ENCODE data around the gene RPL6. TPM values are rescaled to one million over a fixed set of nuclear protein-coding genes. Genes with fewer than 3 reads are reported as not detected.
"Not testable (repeated sequence)": the region's sequence is repeated elsewhere in the genome, so short reads cannot be mapped to it uniquely, and the experiment has no call there.

The RPL6 gene
- total RNA-seq, 3 donors from 2014 or later, result 1,571 to 1,840 (median 1,826) TPM

DNA sequence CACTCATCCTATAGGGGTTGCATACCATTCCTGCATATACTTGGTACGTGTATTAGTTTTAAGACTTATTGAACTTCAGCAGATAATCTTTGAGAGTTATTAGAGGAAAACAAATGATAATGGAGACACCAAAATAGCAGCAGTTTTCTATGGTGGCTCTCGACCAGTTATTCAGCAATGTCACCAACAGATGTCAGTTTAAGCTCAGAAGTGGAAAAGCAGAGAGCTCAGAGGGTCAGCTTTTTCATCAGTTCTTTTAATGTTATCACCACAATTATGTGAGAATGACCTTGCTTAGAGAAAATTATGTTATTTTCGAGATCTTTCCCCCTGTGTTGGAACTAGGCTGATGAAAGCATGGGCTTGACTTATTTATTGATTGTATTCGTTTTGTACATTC lies 41.3 kb upstream of the RPL6 start:
- no peaks in the 10 kb centered on the region for H3K4me1 ChIP-seq
- H3K27me3 ChIP-seq, result no peaks in the 10 kb centered on the region
- TF ChIP-seq, protein P1, sequence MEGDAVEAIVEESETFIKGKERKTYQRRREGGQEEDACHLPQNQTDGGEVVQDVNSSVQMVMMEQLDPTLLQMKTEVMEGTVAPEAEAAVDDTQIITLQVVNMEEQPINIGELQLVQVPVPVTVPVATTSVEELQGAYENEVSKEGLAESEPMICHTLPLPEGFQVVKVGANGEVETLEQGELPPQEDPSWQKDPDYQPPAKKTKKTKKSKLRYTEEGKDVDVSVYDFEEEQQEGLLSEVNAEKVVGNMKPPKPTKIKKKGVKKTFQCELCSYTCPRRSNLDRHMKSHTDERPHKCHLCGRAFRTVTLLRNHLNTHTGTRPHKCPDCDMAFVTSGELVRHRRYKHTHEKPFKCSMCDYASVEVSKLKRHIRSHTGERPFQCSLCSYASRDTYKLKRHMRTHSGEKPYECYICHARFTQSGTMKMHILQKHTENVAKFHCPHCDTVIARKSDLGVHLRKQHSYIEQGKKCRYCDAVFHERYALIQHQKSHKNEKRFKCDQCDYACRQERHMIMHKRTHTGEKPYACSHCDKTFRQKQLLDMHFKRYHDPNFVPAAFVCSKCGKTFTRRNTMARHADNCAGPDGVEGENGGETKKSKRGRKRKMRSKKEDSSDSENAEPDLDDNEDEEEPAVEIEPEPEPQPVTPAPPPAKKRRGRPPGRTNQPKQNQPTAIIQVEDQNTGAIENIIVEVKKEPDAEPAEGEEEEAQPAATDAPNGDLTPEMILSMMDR (IDR thresholded peaks at IDR 0.05), result no peak
- no peak for TF ChIP-seq POLR2AphosphoS5 (IDR thresholded peaks at IDR 0.05)
- TF ChIP-seq POLR2A (IDR thresholded peaks at IDR 0.05), result no peak
- intact Hi-C loops (cut with DNase I; ENCODE audit: low total_unique reads), result no loop called here
- H3K27ac ChIP-seq, result no peak overlapping the region
- H3K9me3 ChIP-seq, result no peaks in the 10 kb centered on the region
- H3K4me3 ChIP-seq, result no peak overlapping the region
- H3K36me3 ChIP-seq, result no peaks in the 10 kb centered on the region
- no peak for DNase-seq (ENCODE audit: low spot score in 2 of 2)

DNA sequence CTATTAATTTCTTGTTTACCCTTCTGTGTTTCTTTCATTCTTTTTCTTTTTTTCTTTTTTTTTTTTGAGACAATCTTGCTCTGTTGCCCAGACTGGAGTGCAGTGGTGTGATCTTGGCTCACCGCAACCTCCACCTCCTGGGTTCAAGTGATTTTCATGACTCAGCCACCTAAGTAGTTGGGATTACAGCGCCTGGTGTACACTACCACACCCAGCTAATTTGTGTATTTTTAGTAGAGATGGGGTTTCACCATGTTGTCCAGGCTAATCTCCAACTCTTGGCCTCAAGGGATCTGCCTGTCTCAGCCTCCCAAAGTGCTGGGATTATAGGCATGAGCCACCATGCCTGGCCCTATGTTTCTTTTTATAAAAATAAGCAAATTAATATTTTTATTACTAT lies 38.8 kb upstream of the RPL6 start:
- H3K27me3 ChIP-seq; H3K9me3 ChIP-seq; intact Hi-C loops (cut with DNase I; ENCODE audit: low total_unique reads); H3K27ac ChIP-seq; DNase-seq (ENCODE audit: low spot score in 2 of 2); H3K4me3 ChIP-seq; H3K4me1 ChIP-seq; H3K36me3 ChIP-seq: not testable (repeated sequence)

DNA sequence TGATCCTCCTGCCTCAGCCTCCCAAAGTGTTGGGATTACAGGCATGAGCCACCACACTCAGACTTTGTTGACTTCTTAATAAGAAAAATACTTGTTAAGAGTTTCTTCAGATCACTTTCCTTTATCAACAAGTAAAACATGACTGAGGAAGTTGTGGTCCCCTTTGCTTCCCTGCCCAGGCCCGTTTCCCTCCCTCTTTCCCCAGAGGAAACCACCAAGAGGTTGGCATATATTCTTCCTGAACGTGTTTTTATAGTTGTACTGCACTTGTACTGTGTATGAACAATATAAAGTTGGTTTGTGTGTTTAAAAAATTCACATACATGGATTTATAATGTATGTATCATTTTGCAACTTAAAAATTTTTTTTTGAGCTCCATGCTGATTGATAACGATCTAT lies 37.7 kb upstream of the RPL6 start:
- H3K4me1 ChIP-seq, result no peaks in the 10 kb centered on the region
- H3K27me3 ChIP-seq, result no peaks in the 10 kb centered on the region
- H3K36me3 ChIP-seq, result no peaks in the 10 kb centered on the region
- no peak for DNase-seq (ENCODE audit: low spot score in 2 of 2)
- no peaks in the 10 kb centered on the region for H3K9me3 ChIP-seq
- H3K27ac ChIP-seq, result no peak overlapping the region
- no peak overlapping the region for H3K4me3 ChIP-seq
- no peak for TF ChIP-seq POLR2AphosphoS5 (IDR thresholded peaks at IDR 0.05)
- TF ChIP-seq, protein P1 (IDR thresholded peaks at IDR 0.05), result no peak
- TF ChIP-seq POLR2A (IDR thresholded peaks at IDR 0.05), result no peak
- intact Hi-C loops (cut with DNase I; ENCODE audit: low total_unique reads), result no loop called here

DNA sequence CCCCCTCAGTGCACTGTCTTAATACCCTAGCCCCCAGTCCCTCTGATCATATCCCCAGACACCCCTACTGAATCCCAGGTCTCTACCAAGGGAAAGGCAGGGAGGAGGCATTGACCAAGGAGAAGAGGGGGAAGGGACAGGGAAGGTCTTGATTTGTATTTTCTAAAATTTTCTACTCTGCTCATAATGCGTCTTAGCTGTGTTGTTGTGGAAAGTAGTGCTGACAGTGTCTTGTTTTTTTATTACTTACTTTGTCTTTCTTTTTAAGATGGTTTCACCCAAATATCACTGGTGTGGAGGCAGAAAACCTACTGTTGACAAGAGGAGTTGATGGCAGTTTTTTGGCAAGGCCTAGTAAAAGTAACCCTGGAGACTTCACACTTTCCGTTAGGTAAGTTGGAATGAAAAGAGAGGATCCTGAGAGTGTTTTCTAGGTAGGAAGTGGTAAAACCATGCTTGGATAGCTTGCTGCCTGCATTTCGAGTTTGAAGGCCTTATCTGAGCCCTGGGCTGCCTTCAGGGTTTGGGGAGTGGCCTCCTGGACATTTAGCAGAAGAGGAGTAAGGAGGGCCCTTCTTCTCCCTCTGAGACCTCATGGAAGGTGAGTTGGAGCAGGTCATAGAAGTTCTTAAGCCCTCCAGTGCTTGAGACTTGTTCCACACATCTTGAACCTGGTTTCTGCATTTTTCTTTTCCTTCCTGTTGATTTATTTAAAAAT lies 36.8 kb upstream of the RPL6 start:
- Histone ChIP-seq H3K4me1 (no peaks in the 10 kb centered on the region), H3K36me3 (no peaks in the 10 kb centered on the region), H3K27me3 (no peaks in the 10 kb centered on the region), H3K9me3 (no peaks in the 10 kb centered on the region), H3K4me3 (no peak overlapping the region), H3K27ac (no peak overlapping the region)
- intact Hi-C loops (cut with DNase I; ENCODE audit: low total_unique reads), result no loop called here
- TF ChIP-seq, protein P1 (IDR thresholded peaks at IDR 0.05), result no peak
- no peak for TF ChIP-seq POLR2AphosphoS5 (IDR thresholded peaks at IDR 0.05)
- TF ChIP-seq POLR2A (IDR thresholded peaks at IDR 0.05), result no peak
- DNase-seq (ENCODE audit: low spot score in 2 of 2), result no peak

DNA sequence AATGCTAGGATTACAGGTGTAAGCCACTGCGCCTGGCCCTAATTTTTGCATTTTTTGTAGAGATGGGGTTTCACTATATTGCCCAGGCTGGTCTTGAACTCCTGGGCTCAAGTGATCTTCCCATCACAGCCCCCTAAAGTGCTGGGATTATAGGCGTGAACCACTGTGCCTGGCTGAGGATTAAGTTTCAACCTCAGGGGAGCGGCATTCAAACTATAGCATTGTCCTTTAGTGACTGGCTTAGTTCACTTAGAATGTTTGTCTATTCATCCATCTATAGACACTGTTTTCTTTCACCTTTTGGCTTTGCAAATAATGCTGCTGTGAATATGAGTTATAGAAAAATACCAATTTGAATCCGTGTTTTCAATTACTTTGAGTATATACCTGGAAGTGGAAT lies 34.5 kb upstream of the RPL6 start:
- Histone ChIP-seq H3K4me1 (no peaks in the 10 kb centered on the region), H3K9me3 (no peaks in the 10 kb centered on the region), H3K4me3 (no peak overlapping the region), H3K36me3 (no peaks in the 10 kb centered on the region), H3K27ac (no peak overlapping the region), H3K27me3 (no peaks in the 10 kb centered on the region)
- TF ChIP-seq POLR2A (IDR thresholded peaks at IDR 0.05), result no peak
- no peak for DNase-seq (ENCODE audit: low spot score in 2 of 2)
- intact Hi-C loops (cut with DNase I; ENCODE audit: low total_unique reads), result no loop called here

DNA sequence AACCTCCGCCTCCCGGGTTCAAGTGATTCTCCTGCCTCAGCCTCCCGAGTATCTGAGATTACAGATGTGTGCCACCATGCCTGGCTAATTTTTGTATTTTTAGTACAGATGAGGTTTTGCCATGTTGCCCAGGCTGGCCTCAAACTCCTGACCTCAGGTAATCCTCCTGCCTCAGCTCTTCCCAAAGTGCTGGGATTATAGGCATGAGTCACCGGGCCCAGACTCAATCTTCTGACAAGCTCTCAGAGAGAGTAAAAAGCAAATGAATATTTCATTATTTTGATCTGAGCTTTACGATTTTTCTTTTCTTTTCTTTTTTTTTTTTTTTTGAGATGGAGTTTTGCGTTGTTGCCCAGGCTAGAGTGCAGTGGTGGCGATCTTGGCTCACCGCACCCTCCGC lies 31.2 kb upstream of the RPL6 start:
- H3K4me3 ChIP-seq; H3K9me3 ChIP-seq; H3K36me3 ChIP-seq; H3K27ac ChIP-seq; H3K27me3 ChIP-seq; H3K4me1 ChIP-seq; DNase-seq (ENCODE audit: low spot score in 2 of 2); intact Hi-C loops (cut with DNase I; ENCODE audit: low total_unique reads): not testable (repeated sequence)

DNA sequence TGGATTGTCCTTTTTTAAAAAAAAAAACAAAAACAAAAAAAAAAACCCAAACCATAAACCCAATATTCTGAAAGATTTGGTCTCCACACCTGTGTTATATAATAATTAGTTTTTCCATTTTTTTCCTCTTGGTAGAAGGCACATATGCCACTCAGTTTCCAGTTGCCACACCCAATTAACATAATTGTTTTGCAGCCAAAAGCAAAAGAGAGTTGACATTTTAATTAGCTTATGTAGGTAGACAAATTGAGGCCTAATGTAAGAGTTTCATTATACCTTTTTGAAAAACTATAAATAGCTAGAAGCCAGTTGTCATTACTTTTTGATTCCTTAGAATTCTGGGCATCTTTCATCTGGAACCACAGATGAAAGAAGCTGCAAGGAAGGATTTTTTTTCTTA lies 30.4 kb upstream of the RPL6 start:
- H3K9me3 ChIP-seq, result no peaks in the 10 kb centered on the region
- no peak overlapping the region for H3K4me3 ChIP-seq
- TF ChIP-seq POLR2A (IDR thresholded peaks at IDR 0.05) (no peak), POLR2AphosphoS5 (IDR thresholded peaks at IDR 0.05) (no peak)
- TF ChIP-seq, protein P1 (IDR thresholded peaks at IDR 0.05), result no peak
- DNase-seq (ENCODE audit: low spot score in 2 of 2), result no peak
- intact Hi-C loops (cut with DNase I; ENCODE audit: low total_unique reads), result no loop called here
- H3K27me3 ChIP-seq, result no peaks in the 10 kb centered on the region
- no peaks in the 10 kb centered on the region for H3K36me3 ChIP-seq
- no peak overlapping the region for H3K27ac ChIP-seq
- no peaks in the 10 kb centered on the region for H3K4me1 ChIP-seq

DNA sequence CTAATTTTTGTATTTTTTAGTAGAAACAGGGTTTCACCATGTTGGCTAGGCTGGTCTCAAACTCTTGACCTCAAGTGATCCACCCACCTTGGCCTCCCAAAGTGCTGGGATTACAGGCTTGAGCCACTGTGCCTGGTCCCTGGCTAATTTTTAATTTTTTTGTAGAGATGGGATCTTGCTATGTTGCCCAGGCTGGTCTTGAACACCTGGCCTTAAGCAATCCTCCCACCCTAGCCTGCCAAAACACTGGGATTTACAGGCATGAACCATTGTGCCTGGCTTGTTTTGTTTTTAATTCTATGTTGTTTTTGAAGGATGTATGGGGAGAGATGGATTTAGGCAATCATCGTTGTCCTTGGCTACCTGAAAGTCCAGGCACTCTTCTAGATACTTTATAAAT lies 29.2 kb upstream of the RPL6 start:
- intact Hi-C loops (cut with DNase I; ENCODE audit: low total_unique reads); H3K36me3 ChIP-seq; H3K4me3 ChIP-seq; H3K9me3 ChIP-seq; H3K27me3 ChIP-seq; H3K4me1 ChIP-seq; DNase-seq (ENCODE audit: low spot score in 2 of 2); H3K27ac ChIP-seq: not testable (repeated sequence)
